Ovary (tissue), 3 donors: ENCODE results near the gene SNX25.

Experiments used
- CTCF ChIP-seq, 3 donors: fragments of 450-650 bp in 2 of 3; fragments of 200-600 bp in 1 of 3; IDR thresholded peaks; one replicate each; pipeline versions ENCODE4 v1.5.1 to v1.8.0; 2016 to 2022; ENCODE audit warnings: antibody characterized with exemption in 3 of 3, mild to moderate bottlenecking in 1 of 3
- EP300 ChIP-seq: sonication (generic); formaldehyde crosslinking; IDR thresholded peaks from one replicate; pipeline ENCODE4 v1.6.1; 2017; ENCODE audit warnings: antibody characterized with exemption
- POLR2A ChIP-seq: fragments of 450-650 bp; IDR thresholded peaks from one replicate; pipeline ENCODE4 v1.6.1; 2017; ENCODE audit warnings: antibody characterized with exemption, mild to moderate bottlenecking, moderate library complexity
- donor health status: DM: no; HTN: no; CAD: no.

- no peak for TF ChIP-seq CTCF (IDR thresholded peaks at IDR 0.05)
- TF ChIP-seq EP300, result no peak
- TF ChIP-seq POLR2A, result no peak
These were observed 181.5 kb downstream of the SNX25 start for GRCh38 chr4:185390941-185391340.
